ENCODE data around the gene RTKN2.

- no peak for TF ChIP-seq POLR2AphosphoS5 (IDR thresholded peaks at IDR 0.05)
- TF ChIP-seq RAD21 (conservative IDR thresholded peaks at IDR 0.05), result no peak
- no peak for TF ChIP-seq EZH2 (IDR thresholded peaks at IDR 0.05; ENCODE audit: borderline replicate concordance, insufficient read depth, low read length, poor library complexity, severe bottlenecking)
- TF ChIP-seq CTCF (IDR thresholded peaks at IDR 0.05; ENCODE audit: poor library complexity, severe bottlenecking), result no peak
- TF ChIP-seq REST (IDR thresholded peaks at IDR 0.05; ENCODE audit: borderline replicate concordance), result no peak
- no peak for TF ChIP-seq TAF1 (IDR thresholded peaks at IDR 0.05; ENCODE audit: low read depth)
- TF ChIP-seq SMC3 (conservative IDR thresholded peaks at IDR 0.05; ENCODE audit: poor library complexity), result no peak
- no peak for TF ChIP-seq EP300 (conservative IDR thresholded peaks at IDR 0.05; ENCODE audit: poor library complexity, severe bottlenecking)
Observed at GRCh38 chr10:62264126-62264525, 4.5 kb downstream of the RTKN2 start.

All from neural cell (in vitro differentiated cells).